Measurements from ENCODE around the gene MBD3L3. TPM values are rescaled to one million over a fixed set of nuclear protein-coding genes. Genes with fewer than 3 reads are reported as not detected.

MBD3L3 gene
- total and polyA plus RNA-seq, 10 of the 15 experiments (the other 5 are each of a cell fraction or from before 2014, with no cell fraction given): not detected

DNA sequence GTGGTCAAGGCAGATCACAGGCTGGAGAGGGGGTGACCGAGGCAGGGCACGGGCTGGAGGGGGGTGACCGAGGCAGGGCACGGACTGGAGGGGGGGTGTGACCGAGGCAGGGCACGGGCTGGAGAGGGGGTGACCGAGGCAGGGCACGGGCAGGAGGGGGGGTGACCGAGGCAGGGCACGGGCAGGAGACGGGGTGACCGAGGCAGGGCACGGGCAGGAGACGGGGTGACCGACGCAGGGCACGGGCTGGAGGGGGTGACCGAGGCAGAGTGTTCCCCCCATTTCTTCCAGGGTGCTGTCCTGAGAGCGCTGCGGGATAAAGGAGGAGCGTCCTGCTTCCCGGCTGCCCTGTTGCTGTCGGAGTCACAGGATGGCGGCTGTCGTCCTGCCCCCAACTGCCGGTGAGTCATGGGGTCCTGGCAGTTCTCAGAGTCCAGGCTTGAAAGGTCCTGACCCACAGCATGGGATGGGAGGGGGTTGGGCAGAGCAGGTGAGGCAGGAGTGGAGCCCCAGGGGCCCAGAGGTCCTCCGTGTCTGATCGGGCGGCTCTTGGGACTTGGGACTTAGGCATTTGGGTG lies 16.3 kb upstream of the MBD3L3 start:
- Histone ChIP-seq H3K27ac (ENCODE audit: control insufficient read depth, insufficient read depth) (no peak overlapping the region), H3K9me3 (replicated peaks; ENCODE audit: control insufficient read depth, insufficient read depth, low read length) (peaks cover 35% of the 10 kb centered on the region), H4K20me1 (ENCODE audit: control insufficient read depth, insufficient read depth) (no peaks in the 10 kb centered on the region), H3K4me3 (no peak overlapping the region), H3K27me3 (replicated peaks in 1 of 2; ENCODE audit: control insufficient read depth in 2 of 2, insufficient read depth in 2 of 2, low read length in 1 of 2) (no peaks in the 10 kb centered on the region), H2AFZ (ENCODE audit: control insufficient read depth, low read depth, low read length) (no peak overlapping the region), H3K9ac (ENCODE audit: control insufficient read depth, insufficient read depth, low read length) (no peak overlapping the region), H3K4me1 (ENCODE audit: control insufficient read depth, insufficient read depth, low read length) (no peaks in the 10 kb centered on the region), H3K4me2 (ENCODE audit: control insufficient read depth, insufficient read depth) (no peak overlapping the region), H3K79me2 (ENCODE audit: control insufficient read depth, insufficient read depth, low read length) (peaks cover 10% of the 10 kb centered on the region), H3K36me3 (ENCODE audit: control insufficient read depth in 2 of 2, insufficient read depth in 2 of 2, low read length in 1 of 2) (peaks cover 22 to 39% of the 10 kb centered on the region in 2 experiments)
- RAD21 ChIA-PET (ENCODE audit: unreplicated experiment): no interaction called here
- no peak for ATAC-seq
- intact Hi-C loops (cut with micrococcal nuclease; ENCODE audit: unreplicated experiment) (no loop called here), in situ Hi-C loops (cut with MboI) (loop anchor here (5.0 kb wide), 1 partner anchor 62 kb away; no protein-coding TSS in a partner anchor)
- no peak for TF ChIP-seq ZNF274 (IDR thresholded peaks at IDR 0.05; ENCODE audit: insufficient read depth, insufficient read length)
- TF ChIP-seq POLR2A (IDR thresholded peaks at IDR 0.05; ENCODE audit: low read depth, low read length): peak; percentile 44; the same call in 1 of the 2 replicates
- SMC1A ChIA-PET (ENCODE audit: uncharacterized antibody, unreplicated experiment): no interaction called here
- no peak for FAIRE-seq
- BruUV-seq (replicated peaks): no TSS peak
- POLR2A ChIA-PET: interaction anchor here (0.7 kb wide), 1 partner anchor 91 kb away, joined by 3 read pairs; no protein-coding TSS in a partner anchor
- no peak for DNase-seq (ENCODE audit: low read depth, low spot score)
- 98% methylated on average over 24 of the region's 29 CpGs for WGBS (ENCODE audit: insufficient coverage, insufficient replicate concordance, low lambda C conversion rate, missing lambda C conversion rate)
- CTCF ChIA-PET: no interaction called here

DNA sequence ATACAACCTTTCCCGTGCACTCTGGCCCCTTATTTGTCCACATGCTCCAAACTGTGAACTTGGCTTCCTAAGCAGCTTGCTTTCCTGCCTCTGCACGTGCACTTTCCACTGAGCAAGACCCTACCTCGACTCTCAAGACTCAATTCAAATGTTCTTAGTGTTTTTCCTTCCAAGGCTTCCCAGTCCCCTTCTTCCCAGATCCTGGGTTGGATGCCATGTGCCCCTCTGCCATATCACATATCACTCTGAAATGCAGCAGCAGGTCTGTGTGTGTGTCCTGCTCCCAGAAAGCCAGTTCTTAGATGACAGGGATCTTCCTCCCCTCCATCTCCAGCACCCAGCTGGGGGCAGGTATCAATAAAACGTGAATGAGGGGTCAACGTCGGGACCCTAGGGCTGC lies 14.1 kb upstream of the MBD3L3 start:
- Histone ChIP-seq H3K27ac (ENCODE audit: control insufficient read depth, insufficient read depth) (no peak overlapping the region), H4K20me1 (ENCODE audit: control insufficient read depth, insufficient read depth) (no peaks in the 10 kb centered on the region), H2AFZ (ENCODE audit: control insufficient read depth, low read depth, low read length) (no peak overlapping the region), H3K4me3 (no peak overlapping the region), H3K4me2 (ENCODE audit: control insufficient read depth, insufficient read depth) (no peak overlapping the region), H3K36me3 (ENCODE audit: control insufficient read depth in 2 of 2, insufficient read depth in 2 of 2, low read length in 1 of 2) (peaks cover 20 to 33% of the 10 kb centered on the region in 2 experiments), H3K4me1 (ENCODE audit: control insufficient read depth, insufficient read depth, low read length) (no peaks in the 10 kb centered on the region), H3K9ac (ENCODE audit: control insufficient read depth, insufficient read depth, low read length) (no peak overlapping the region), H3K79me2 (ENCODE audit: control insufficient read depth, insufficient read depth, low read length) (peaks cover 12% of the 10 kb centered on the region), H3K27me3 (replicated peaks in 1 of 2; ENCODE audit: control insufficient read depth in 2 of 2, insufficient read depth in 2 of 2, low read length in 1 of 2) (no peaks in the 10 kb centered on the region), H3K9me3 (replicated peaks; ENCODE audit: control insufficient read depth, insufficient read depth, low read length) (peaks cover 23% of the 10 kb centered on the region)
- RAD21 ChIA-PET (ENCODE audit: unreplicated experiment): no interaction called here
- CTCF ChIA-PET: no interaction called here
- ATAC-seq (no peak), DNase-seq (ENCODE audit: low read depth, low spot score) (no peak), FAIRE-seq (no peak)
- intact Hi-C loops (cut with micrococcal nuclease; ENCODE audit: unreplicated experiment): no loop called here
- POLR2A ChIA-PET: no interaction called here
- 88% methylated on average over 6 of the region's 6 CpGs for WGBS (ENCODE audit: insufficient coverage, insufficient replicate concordance, low lambda C conversion rate, missing lambda C conversion rate)
- TF ChIP-seq RBBP5 (conservative IDR thresholded peaks at IDR 0.05) (no peak), YY1 (IDR thresholded peaks at IDR 0.05; ENCODE audit: low read depth, low read length) (no peak)
- in situ Hi-C loops (cut with MboI): no loop called here
- TSS peak; percentile 7 for BruUV-seq (replicated peaks)
- SMC1A ChIA-PET (ENCODE audit: uncharacterized antibody, unreplicated experiment): interaction anchor here (0.7 kb wide), 1 partner anchor 319 kb away, joined by 3 read pairs; no protein-coding TSS in a partner anchor

Data from GM12878 (cell line).